Gastroesophageal sphincter (tissue), 4 donors: Measurements from ENCODE around the gene CAPN10. TPM values are rescaled to one million over a fixed set of nuclear protein-coding genes. Genes with fewer than 3 reads are reported as not detected.

Source experiments
- ATAC-seq: fragments of 150-250 bp; one replicate; pipeline ENCODE4 v1.9.1; 2016; ENCODE audit warnings: mild to moderate bottlenecking, moderate library complexity
- H3K27ac ChIP-seq, 4 donors: fragments of 200-600 bp; sonication (generic) in 3 of 4; 1 replicate in 3 of 4; 2 replicates in 1 of 4; pipeline ENCODE4 v1.5.1; 2016 to 2019
- H3K27me3 ChIP-seq: fragments of 200-600 bp; sonication (generic); one replicate; pipeline ENCODE4 v1.5.1; 2019
- H3K36me3 ChIP-seq, 2 donors: fragments of 200-600 bp; sonication (generic); one replicate each; pipeline ENCODE4 v1.5.1; 2019; ENCODE audit warnings: control low read depth in 1 of 2
- H3K4me1 ChIP-seq, 3 donors: fragments of 200-600 bp; sonication (generic); 1 replicate in 2 of 3; 2 replicates in 1 of 3; pipeline ENCODE4 v1.5.1; 2016 to 2019; ENCODE audit warnings: control low read depth in 2 of 3
- H3K4me3 ChIP-seq, 2 donors: fragments of 200-600 bp; sonication (generic); one replicate each; pipeline ENCODE4 v1.5.1; 2019; ENCODE audit warnings: mild to moderate bottlenecking in 1 of 2, moderate library complexity in 1 of 2
- H3K9me3 ChIP-seq, 3 donors: fragments of 200-600 bp; sonication (generic); one replicate each; pipeline ENCODE4 v1.5.1; 2017 to 2019; ENCODE audit warnings: control low read depth in 2 of 3
- CTCF ChIP-seq, 4 experiments: fragments of 200-600 bp in 2 of 4; fragments of 450-650 bp in 2 of 4; sonication (generic) in 1 of 4; IDR thresholded peaks; one replicate each; pipeline ENCODE4 v1.5.1; 2017 to 2019; ENCODE audit warnings: antibody characterized with exemption in 4 of 4, mild to moderate bottlenecking in 2 of 4, moderate library complexity in 2 of 4
- EP300 ChIP-seq: sonication (generic); formaldehyde crosslinking; IDR thresholded peaks from one replicate; pipeline ENCODE4 v1.6.1; 2017; ENCODE audit warnings: antibody characterized with exemption, mild to moderate bottlenecking
- POLR2A ChIP-seq, 2 donors: fragments of 450-650 bp; IDR thresholded peaks; one replicate each; pipeline ENCODE4 v1.6.1; 2017; ENCODE audit warnings: antibody characterized with exemption in 2 of 2, mild to moderate bottlenecking in 2 of 2, moderate library complexity in 1 of 2
- POLR2AphosphoS5 ChIP-seq: sonication (generic); formaldehyde crosslinking; IDR thresholded peaks from one replicate; pipeline ENCODE4 v1.6.1; 2017; ENCODE audit warnings: antibody characterized with exemption
- WGBS, 2 donors: methylation state at CpG; one replicate each; pipeline ENCODE4 v1.1.5; 2018; ENCODE audit warnings: low coverage in 1 of 2; 5-methylcytosine and 5-hydroxymethylcytosine counted together
- total RNA-seq, 4 donors: library from RNA; depleted of rRNA; stranded (reverse); fragments of >200 nt; gene quantifications; one replicate each; pipeline ENCODE4 v1.1.0, GENCODE V29; 2016

The CAPN10 gene
- total RNA-seq, 4 donors from 2014 or later = 19.2 to 34.7 (median 23.2) TPM

DNA sequence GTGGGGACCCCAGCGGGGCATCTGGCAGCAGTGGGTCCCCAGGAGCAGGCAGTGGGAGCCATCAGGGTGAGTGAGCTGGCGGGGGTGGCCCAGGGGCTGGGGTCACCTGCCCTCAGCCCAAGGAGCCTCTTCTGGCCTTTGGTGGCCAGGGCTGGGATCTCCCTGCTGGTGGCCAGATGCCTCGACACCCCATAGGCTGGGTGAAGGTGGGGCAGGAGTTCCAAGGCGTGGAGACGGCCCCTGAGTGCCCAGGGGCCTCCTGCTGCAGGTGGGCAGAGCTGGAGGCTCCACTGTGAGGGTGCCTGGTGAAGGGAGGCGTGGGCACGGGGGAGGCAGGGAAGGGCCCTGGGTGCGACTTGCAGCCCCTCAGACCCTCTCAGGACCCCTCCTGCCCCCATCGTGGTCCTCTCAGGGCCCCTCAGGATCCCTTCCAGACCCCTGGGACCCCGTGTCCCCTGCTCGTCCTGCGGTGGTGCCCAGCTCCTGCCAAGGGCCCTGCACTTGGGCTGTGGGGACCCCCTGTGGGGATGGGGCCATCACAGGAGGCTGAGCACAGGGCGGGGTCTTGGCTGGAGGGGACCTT is 33.7 kb downstream of the CAPN10 start:
- Histone ChIP-seq H3K27me3 (peaks cover 4% of the 10 kb centered on the region), H3K36me3 (peaks cover 0 to 10% of the 10 kb centered on the region in 2 donors), H3K27ac (no peak overlapping the region), H3K4me1 (peaks cover 0 to 3% (median 0%) of the 10 kb centered on the region in 3 donors), H3K4me3 (no peak overlapping the region), H3K9me3 (no peaks in the 10 kb centered on the region)
- ATAC-seq = no peak
- TF ChIP-seq POLR2AphosphoS5 (no peak), POLR2A (IDR thresholded peaks at IDR 0.05) (no peak), EP300 (no peak), CTCF (IDR thresholded peaks at IDR 0.05) (no peak)
- WGBS, 2 donors = no CpG with 5 or more reads among the region's 13 CpGs

DNA sequence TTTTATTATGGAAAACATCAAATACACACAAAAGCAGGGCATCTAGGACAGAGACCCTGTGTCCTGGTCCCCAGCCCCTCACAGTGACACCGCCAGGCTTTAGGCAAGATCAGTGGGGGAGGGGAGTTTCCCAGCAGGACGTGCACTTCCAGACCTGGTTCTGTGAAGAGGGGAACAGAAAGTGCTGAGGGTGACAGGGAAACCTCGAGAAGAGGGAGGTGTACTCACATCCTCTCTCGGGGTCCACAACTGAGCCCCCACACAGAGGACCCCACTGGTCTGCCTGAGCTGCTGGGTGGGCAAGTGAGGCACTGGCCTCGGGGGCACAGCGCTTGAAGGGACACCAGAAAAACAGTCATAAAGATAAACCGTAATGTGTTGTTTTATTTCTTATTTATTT is 34.3 kb downstream of the CAPN10 start:
- Histone ChIP-seq H3K27ac (no peak overlapping the region), H3K4me1 (peaks cover 0 to 6% (median 0%) of the 10 kb centered on the region in 3 donors), H3K27me3 (peaks cover 8% of the 10 kb centered on the region), H3K9me3 (no peaks in the 10 kb centered on the region), H3K36me3 (peaks cover 0 to 10% of the 10 kb centered on the region in 2 donors), H3K4me3 (no peak overlapping the region)
- ATAC-seq = no peak
- TF ChIP-seq CTCF (IDR thresholded peaks at IDR 0.05) (no peak), EP300 (no peak), POLR2A (IDR thresholded peaks at IDR 0.05) (no peak), POLR2AphosphoS5 (no peak)
- 83 to 88% methylated on average over 2 to 7 of the region's 7 CpGs for WGBS, 2 donors

- WGBS, 2 donors = 47 to 75% methylated on average over 3 to 8 of the region's 9 CpGs
- ATAC-seq = no peak
- H3K36me3 ChIP-seq = peaks cover 0 to 10% of the 10 kb centered on the region in 2 donors
- H3K4me1 ChIP-seq = peaks cover 0 to 6% (median 0%) of the 10 kb centered on the region in 3 donors
- H3K27me3 ChIP-seq = peaks cover 8% of the 10 kb centered on the region
- H3K9me3 ChIP-seq = no peaks in the 10 kb centered on the region
- H3K27ac ChIP-seq = no peak overlapping the region
- no peak overlapping the region for H3K4me3 ChIP-seq
- no peak for TF ChIP-seq EP300
- TF ChIP-seq POLR2AphosphoS5 = no peak
- no peak for TF ChIP-seq CTCF (IDR thresholded peaks at IDR 0.05)
- TF ChIP-seq POLR2A (IDR thresholded peaks at IDR 0.05) = no peak
Observed at GRCh38 chr2:240622060-240622411, 35.5 kb downstream of the CAPN10 start.

- Histone ChIP-seq H3K27me3 (peaks cover 8% of the 10 kb centered on the region), H3K4me1 (peaks cover 0 to 6% (median 0%) of the 10 kb centered on the region in 3 donors), H3K4me3 (no peak overlapping the region), H3K27ac (no peak overlapping the region), H3K9me3 (no peaks in the 10 kb centered on the region), H3K36me3 (peaks cover 0 to 10% of the 10 kb centered on the region in 2 donors)
- WGBS, 2 donors = 22% methylated on average over 6 of the region's 37 CpGs; no CpG with 5 or more reads in 1 of the 2 donors
- no peak for ATAC-seq
- no peak for TF ChIP-seq CTCF (IDR thresholded peaks at IDR 0.05)
- TF ChIP-seq POLR2A (IDR thresholded peaks at IDR 0.05) = no peak
Observed at GRCh38 chr2:240622531-240623235, 36.1 kb downstream of the CAPN10 start.

DNA sequence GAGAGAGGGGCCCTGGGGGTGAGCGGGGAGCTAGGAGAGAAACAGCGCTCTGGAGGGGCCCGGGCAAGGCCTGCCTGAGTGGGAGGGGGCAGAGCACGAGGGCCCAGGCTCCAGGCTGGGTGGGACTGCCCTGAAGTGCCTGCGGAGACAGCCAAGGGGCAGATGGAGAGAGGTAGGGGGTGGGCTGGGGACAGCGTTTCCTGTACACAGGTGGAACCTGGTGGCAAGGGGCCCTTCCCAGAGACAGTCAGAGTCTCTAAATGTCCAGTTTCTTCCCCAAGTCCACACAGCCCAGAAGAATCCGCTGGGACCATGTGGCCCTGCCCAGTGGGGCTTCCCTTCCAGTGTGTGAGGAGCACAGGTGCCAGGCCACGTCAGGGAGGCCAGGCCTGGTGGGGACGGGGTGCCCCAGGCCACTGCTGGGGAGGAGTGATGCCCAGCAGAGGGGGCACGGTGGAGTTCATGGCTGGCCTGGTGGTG is 37.0 kb downstream of the CAPN10 start:
- no peak for ATAC-seq
- H3K9me3 ChIP-seq = no peaks in the 10 kb centered on the region
- H3K27ac ChIP-seq = no peak overlapping the region
- H3K27me3 ChIP-seq = peaks cover 8% of the 10 kb centered on the region
- 77% methylated on average over 5 of the region's 10 CpGs; no CpG with 5 or more reads in 1 of the 2 donors for WGBS, 2 donors
- TF ChIP-seq CTCF (IDR thresholded peaks at IDR 0.05) (no peak), POLR2AphosphoS5 (no peak), POLR2A (IDR thresholded peaks at IDR 0.05) (no peak), EP300 (no peak)
- peaks cover 0 to 7% of the 10 kb centered on the region in 2 donors for H3K36me3 ChIP-seq
- H3K4me3 ChIP-seq = no peak overlapping the region
- peaks cover 0 to 6% (median 0%) of the 10 kb centered on the region in 3 donors for H3K4me1 ChIP-seq
